HCT116 (cell line): ENCODE data around the gene CFAP74. TPM values are rescaled to one million over a fixed set of nuclear protein-coding genes. Genes with fewer than 3 reads are reported as not detected.

Experiments
- ATAC-seq: fragments of 200-7000 bp; cut with Tn5 transposase; 2 replicates; pipeline ENCODE4 v1.9.1; 2020; ENCODE audit warnings: mild to moderate bottlenecking, moderate library complexity
- BruUV-seq: library from RNA; stranded (reverse); fragments of 400-500 nt; replicated peaks from 2 replicates; lab custom pipeline; 2021; lab: Mats Ljungman, UMichigan
- CTCF ChIA-PET: fragments of 300-600 bp; sonication (Branson Sonifier 250); formaldehyde crosslinking; loops from one replicate; lab custom pipeline; 2021; ENCODE audit warnings: antibody characterized with exemption; lab: Charles Lee
- POLR2A ChIA-PET: fragments of 300-600, 350-600 bp; sonication (Branson Sonifier 250); formaldehyde crosslinking; loops from one replicate; lab custom pipeline; 2021; ENCODE audit warnings: antibody characterized with exemption; lab: Charles Lee
- RAD21 ChIA-PET, 2 experiments: fragments of 300-600 bp; sonication (Branson Sonifier 250); formaldehyde crosslinking; loops; one replicate each; lab custom pipeline; 2023; ENCODE audit warnings: low total read pairs in 2 of 2; ENCODE audit not compliant: uncharacterized antibody in 2 of 2, unreplicated experiment in 2 of 2, low non-redundant PET in 1 of 2; lab: Charles Lee
- DNase-seq: peaks from one replicate; pipeline ENCODE4 v3.0.0-alpha.2; 2010; ENCODE audit warnings: low read depth, low spot score
- H2AFZ ChIP-seq: fragments of 200-600 bp; shearing (Covaris generic), sonication (generic); 2 replicates; pipeline ENCODE4 v1.6.1; 2017; ENCODE audit warnings: low read depth, mixed run types, mixed read lengths, antibody characterized with exemption, low read length; ENCODE audit not compliant: poor library complexity, severe bottlenecking
- H3K27ac ChIP-seq: 2 replicates; pipeline ENCODE4 v1.5.1; 2012; ENCODE audit warnings: low read depth, low read length
- H3K27me3 ChIP-seq: fragments of 200-600 bp; sonication (generic); 2 replicates; pipeline ENCODE4 v1.6.1; 2016; ENCODE audit warnings: mixed run types, low read length, mixed read lengths; ENCODE audit not compliant: insufficient read depth
- H3K36me3 ChIP-seq, 2 experiments: fragments of 200-500 bp in 1 of 2; fragments of 200-600 bp in 1 of 2; sonication (Bioruptor generic) in 1 of 2; sonication (generic) in 1 of 2; 2 replicates each; pipeline versions ENCODE4 v1.5.1 to v1.6.1; 2014 to 2016; ENCODE audit warnings: low read length in 2 of 2, inconsistent platforms in 1 of 2, mixed read lengths in 1 of 2, mixed run types in 1 of 2; ENCODE audit not compliant: insufficient read depth in 2 of 2, control insufficient read depth in 1 of 2
- H3K4me1 ChIP-seq, 2 experiments: fragments of 200-600 bp in 1 of 2; sonication (generic) in 1 of 2; 2 replicates each; pipeline versions ENCODE4 v1.5.1 to v1.6.1; 2012 to 2017; ENCODE audit warnings: low read length in 2 of 2, inconsistent platforms in 1 of 2, mild to moderate bottlenecking in 1 of 2, mixed read lengths in 1 of 2, mixed run types in 1 of 2, moderate library complexity in 1 of 2; ENCODE audit not compliant: insufficient read depth in 2 of 2, control insufficient read depth in 1 of 2
- H3K4me2 ChIP-seq: fragments of 200-600 bp; sonication (generic); 2 replicates; pipeline ENCODE4 v1.6.1; 2017; ENCODE audit warnings: mixed run types, low read length, mixed read lengths
- H3K4me3 ChIP-seq, 2 experiments: fragments of 200-600 bp in 1 of 2; sonication (generic) in 1 of 2; replicated peaks in 1 of 2; 2 replicates each; pipeline ENCODE4 v1.5.1; 2011 to 2016; ENCODE audit warnings: low read length in 2 of 2, control low read depth in 1 of 2, low read depth in 1 of 2, mild to moderate bottlenecking in 1 of 2, mixed read lengths in 1 of 2, mixed run types in 1 of 2
- H3K79me2 ChIP-seq: fragments of 200-600 bp; sonication (generic); 2 replicates; pipeline ENCODE4 v1.6.1; 2017; ENCODE audit warnings: mild to moderate bottlenecking, mixed run types, low read length, moderate library complexity, mixed read lengths; ENCODE audit not compliant: insufficient read depth
- H3K9ac ChIP-seq: fragments of 200-600 bp; sonication (generic); 2 replicates; pipeline ENCODE4 v1.6.1; 2016; ENCODE audit warnings: low read length, mixed read lengths
- H3K9me2 ChIP-seq: fragments of 200-600 bp; sonication (generic), shearing (Covaris generic); 2 replicates; pipeline ENCODE4 v1.6.1; 2017; ENCODE audit warnings: mixed run types, mild to moderate bottlenecking, moderate library complexity; ENCODE audit not compliant: insufficient read depth
- H3K9me3 ChIP-seq, 2 experiments: fragments of 200-500 bp in 1 of 2; fragments of 200-600 bp in 1 of 2; sonication (Bioruptor generic) in 1 of 2; sonication (generic) in 1 of 2; 2 replicates each; pipeline ENCODE4 v1.6.1; 2014 to 2017; ENCODE audit warnings: low read length in 2 of 2, mixed read lengths in 2 of 2, inconsistent platforms in 1 of 2, low read depth in 1 of 2, mild to moderate bottlenecking in 1 of 2, mixed run types in 1 of 2, moderate library complexity in 1 of 2; ENCODE audit not compliant: control insufficient read depth in 1 of 2, insufficient read depth in 1 of 2
- H4K20me1 ChIP-seq: fragments of 200-600 bp; sonication (generic), shearing (Covaris generic); 2 replicates; pipeline ENCODE4 v1.6.1; 2017; ENCODE audit warnings: mixed run types, mild to moderate bottlenecking, moderate library complexity; ENCODE audit not compliant: insufficient read depth
- ATF3 ChIP-seq: IDR thresholded peaks from 2 replicates; pipeline ENCODE4 v1.6.1; 2012
- CEBPB ChIP-seq: IDR thresholded peaks from 2 replicates; pipeline ENCODE4 v1.6.1; 2012; ENCODE audit warnings: low read depth
- EGR1 ChIP-seq: IDR thresholded peaks from 2 replicates; pipeline ENCODE4 v1.6.1; 2012; ENCODE audit warnings: low read depth
- EZH2phosphoT487 ChIP-seq: fragments of 200-600 bp; IDR thresholded peaks from 2 replicates; pipeline ENCODE4 v1.6.1; 2018; ENCODE audit warnings: antibody characterized with exemption, borderline replicate concordance
- JUND ChIP-seq: IDR thresholded peaks from 2 replicates; pipeline ENCODE4 v1.6.1; 2012
- POLR2AphosphoS5 ChIP-seq: IDR thresholded peaks from 2 replicates; pipeline ENCODE4 v1.6.1; 2011; ENCODE audit warnings: mild to moderate bottlenecking, low read depth, low read length, moderate library complexity
- SP1 ChIP-seq: IDR thresholded peaks from 2 replicates; pipeline ENCODE4 v1.6.1; 2012; ENCODE audit warnings: low read depth
- SRF ChIP-seq: IDR thresholded peaks from 2 replicates; pipeline ENCODE4 v1.6.1; 2012; ENCODE audit warnings: low read depth
- TCF7L2 ChIP-seq: IDR thresholded peaks from 2 replicates; pipeline ENCODE4 v1.7.0; 2011; ENCODE audit warnings: borderline replicate concordance, inconsistent platforms; ENCODE audit not compliant: insufficient read depth, insufficient read length; ENCODE audit errors: extremely low read depth
- ZFX ChIP-seq: fragments of 450-650 bp; IDR thresholded peaks from 2 replicates; pipeline ENCODE4 v1.6.1; 2017
- intact Hi-C: fragments of 100-400 bp; cut with micrococcal nuclease; formaldehyde crosslinking; loops from 2 replicates; pipeline ENCODE4 v1.10.0; 2022
- total RNA-seq: library from RNA; stranded (reverse); gene quantifications from one replicate; pipeline ENCODE4 v1.2.1, GENCODE V29; 2021; ENCODE audit not compliant: unreplicated experiment

CFAP74 gene
- total RNA-seq, 1 experiment from 2014 or later = 4.9 TPM

DNA sequence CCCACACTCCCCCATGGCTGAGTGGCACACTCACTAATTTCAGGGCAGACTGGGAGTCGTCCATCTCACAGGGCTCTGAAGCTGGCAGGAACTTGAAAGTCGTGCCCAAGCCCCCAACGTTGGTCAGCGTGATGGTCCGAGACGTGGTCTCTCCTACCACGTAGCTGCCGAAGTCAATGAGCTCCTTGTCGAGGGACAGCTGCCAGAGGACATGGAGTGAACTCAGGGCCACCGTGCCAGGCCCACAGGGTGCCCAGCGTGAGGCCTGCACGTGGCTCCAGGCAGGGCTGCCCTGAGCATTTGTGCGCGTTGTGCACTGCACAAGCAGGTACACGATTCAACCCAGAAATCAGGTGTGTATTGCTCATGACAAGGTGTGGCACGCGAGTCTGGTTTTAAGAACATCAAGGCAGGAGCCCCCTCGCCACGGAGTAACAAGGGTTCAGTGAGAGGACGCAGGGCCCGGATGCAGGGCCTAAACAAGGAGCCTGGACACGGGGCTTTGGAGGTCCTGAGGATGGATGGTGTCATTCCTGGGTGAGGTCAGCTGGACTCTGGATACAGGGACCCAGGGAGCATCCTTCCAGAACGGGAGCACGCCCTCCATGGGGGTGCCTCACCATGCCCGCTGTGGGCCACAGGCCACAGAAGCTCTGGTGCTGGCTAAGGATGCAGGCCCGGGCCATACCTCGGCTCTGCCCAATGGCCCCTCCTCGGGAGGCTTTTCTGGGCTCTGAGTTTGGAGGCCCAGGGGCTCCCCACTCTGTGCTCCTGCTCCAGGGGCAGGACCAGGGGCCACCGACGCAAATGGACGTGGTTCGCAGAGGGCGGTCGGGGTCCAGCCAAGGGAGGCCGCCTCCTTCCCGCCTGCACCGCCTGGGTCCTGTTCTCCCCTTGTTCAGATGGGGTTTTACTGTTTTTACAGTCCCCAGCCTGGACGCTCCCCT is 46.7 kb downstream of the CFAP74 start:
- no peak for ATAC-seq
- no peaks in the 10 kb centered on the region for H4K20me1 ChIP-seq
- H3K27ac ChIP-seq = no peak overlapping the region
- POLR2A ChIA-PET = no interaction called here
- CTCF ChIA-PET = interaction anchor here (6.7 kb wide), 1 partner anchor 89 kb away, joined by 70 read pairs; no protein-coding TSS in a partner anchor
- no peak overlapping the region for H3K4me3 ChIP-seq
- no peaks in the 10 kb centered on the region for H3K9me3 ChIP-seq
- RAD21 ChIA-PET = no interaction called here
- H3K4me1 ChIP-seq = peaks cover 5 to 22% of the 10 kb centered on the region in 2 experiments; a peak in 3 of 4 replicates
- H3K79me2 ChIP-seq = no peaks in the 10 kb centered on the region
- no peaks in the 10 kb centered on the region for H3K9me2 ChIP-seq
- no peak overlapping the region for H2AFZ ChIP-seq
- BruUV-seq = no TSS peak
- no peaks in the 10 kb centered on the region for H3K27me3 ChIP-seq
- DNase-seq = no peak
- no peak for TF ChIP-seq JUND
- no peak for TF ChIP-seq POLR2AphosphoS5
- TF ChIP-seq SP1 = no peak
- TF ChIP-seq TCF7L2 = no peak
- TF ChIP-seq EZH2phosphoT487 = no peak
- no peak for TF ChIP-seq EGR1
- no peak for TF ChIP-seq ZFX
- no peak for TF ChIP-seq ATF3
- TF ChIP-seq, all 23 proteins: peak for 0
- no peak overlapping the region for H3K9ac ChIP-seq
- no peak overlapping the region for H3K4me2 ChIP-seq
- no peaks in the 10 kb centered on the region for H3K36me3 ChIP-seq
- intact Hi-C loops = no loop called here

DNA sequence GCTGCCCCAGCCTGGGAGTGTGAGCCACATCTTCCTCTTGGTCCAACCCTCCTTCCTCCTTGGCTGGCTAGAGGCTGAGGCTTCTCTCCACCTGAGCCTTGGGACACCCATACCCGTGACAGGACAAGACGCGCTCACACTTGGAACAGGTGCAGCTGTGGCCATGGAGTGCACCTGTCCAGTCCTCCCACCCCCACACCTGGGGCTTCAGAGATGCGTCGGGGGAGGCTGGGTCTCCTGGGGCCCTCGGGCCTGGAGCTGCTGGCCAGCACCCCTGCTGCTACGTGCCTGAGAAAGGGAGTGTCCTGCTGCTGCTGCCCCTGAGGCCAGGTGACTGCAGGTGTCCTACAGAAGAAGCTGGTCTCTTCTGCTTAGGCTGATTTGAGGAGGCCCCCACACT is 47.5 kb downstream of the CFAP74 start:
- Histone ChIP-seq H3K4me2 (no peak overlapping the region), H4K20me1 (no peaks in the 10 kb centered on the region), H3K36me3 (no peaks in the 10 kb centered on the region), H2AFZ (no peak overlapping the region), H3K9me3 (no peaks in the 10 kb centered on the region), H3K79me2 (no peaks in the 10 kb centered on the region), H3K4me1 (peaks cover 3 to 18% of the 10 kb centered on the region in 2 experiments; a peak in 3 of 4 replicates), H3K9me2 (no peaks in the 10 kb centered on the region), H3K9ac (no peak overlapping the region), H3K27me3 (no peaks in the 10 kb centered on the region), H3K27ac (no peak overlapping the region), H3K4me3 (no peak overlapping the region)
- intact Hi-C loops = no loop called here
- BruUV-seq = no TSS peak
- ChIA-PET RAD21 (no interaction called here), CTCF (interaction anchor here (1.3 kb wide), 1 partner anchor 12 kb away, joined by 4 read pairs; no protein-coding TSS in a partner anchor), POLR2A (no interaction called here)
- ATAC-seq (no peak), DNase-seq (no peak)
- TF ChIP-seq SRF (no peak), TCF7L2 (no peak), ZFX (no peak), JUND (no peak), CEBPB (no peak)
